ENCODE results near the gene HSPB7.
"Not testable (repeated sequence)": the region's sequence is repeated elsewhere in the genome, so short reads cannot be mapped to it uniquely, and the experiment has no call there.

Gene HSPB7

GRCh38 chr1:16020878-16021277, 3.0 kb upstream of the HSPB7 start:
- Histone ChIP-seq H3K79me1 (ENCODE audit: low read length) (peaks cover 18% of the 10 kb centered on the region), H3K4me1 (ENCODE audit: control insufficient read depth in 1 of 2, insufficient read depth in 2 of 2, low read length in 2 of 2) (peaks cover 27 to 36% of the 10 kb centered on the region in 2 experiments)
- not testable (repeated sequence) for H2AFZ ChIP-seq (ENCODE audit: insufficient read depth, low read length, poor library complexity); H3K9me3 ChIP-seq (ENCODE audit: insufficient read depth, low read depth, low read length); H2BK5ac ChIP-seq (ENCODE audit: low read depth, low read length, poor library complexity); H4K8ac ChIP-seq (ENCODE audit: low read depth, low read length); DNase-seq; H3K4me3 ChIP-seq (ENCODE audit: low read depth, low read length); H3K9ac ChIP-seq (ENCODE audit: low read length); H3K79me2 ChIP-seq (ENCODE audit: control insufficient read depth, insufficient read depth, low read length, poor library complexity); H2AK5ac ChIP-seq (ENCODE audit: low read length); H3K23ac ChIP-seq (ENCODE audit: low read length); H3K4ac ChIP-seq (ENCODE audit: low read depth, low read length); H4K12ac ChIP-seq (ENCODE audit: low read depth, low read length); H3K14ac ChIP-seq (ENCODE audit: low read length); H3K36me3 ChIP-seq (ENCODE audit: control insufficient read depth in 1 of 2, insufficient read depth in 2 of 2, low read length in 2 of 2); H4K91ac ChIP-seq (ENCODE audit: low read depth, low read length); H2BK120ac ChIP-seq (ENCODE audit: insufficient read depth, low read length, poor library complexity); H3K4me2 ChIP-seq (ENCODE audit: low read length); H3K18ac ChIP-seq (ENCODE audit: low read length); H3K27me3 ChIP-seq (ENCODE audit: insufficient read depth, low read length); H2BK12ac ChIP-seq (ENCODE audit: low read length); H3K27ac ChIP-seq (ENCODE audit: low read depth, low read length)
- WGBS (ENCODE audit: extremely low coverage, insufficient coverage, insufficient read length): no CpG with 5 or more reads among the region's 9 CpGs

GRCh38 chr1:16020325-16020724, 2.5 kb upstream of the HSPB7 start:
- peak overlapping the region; percentile 42 for H3K4me3 ChIP-seq (ENCODE audit: low read depth, low read length)
- H4K12ac ChIP-seq (ENCODE audit: low read depth, low read length): no peak overlapping the region
- no peak overlapping the region for H3K4me2 ChIP-seq (ENCODE audit: low read length)
- no CpG with 5 or more reads among the region's 6 CpGs for WGBS (ENCODE audit: extremely low coverage, insufficient coverage, insufficient read length)
- H3K14ac ChIP-seq (ENCODE audit: low read length): peak overlapping the region; percentile 20
- H3K27me3 ChIP-seq (ENCODE audit: insufficient read depth, low read length): no peaks in the 10 kb centered on the region
- H3K27ac ChIP-seq (ENCODE audit: low read depth, low read length): no peak overlapping the region
- no peak for DNase-seq
- peak overlapping the region; percentile 29 for H2BK12ac ChIP-seq (ENCODE audit: low read length)
- no peak overlapping the region for H2AFZ ChIP-seq (ENCODE audit: insufficient read depth, low read length, poor library complexity)
- H4K8ac ChIP-seq (ENCODE audit: low read depth, low read length): no peak overlapping the region
- H2AK5ac ChIP-seq (ENCODE audit: low read length): peak overlapping the region; percentile 48
- H3K23ac ChIP-seq (ENCODE audit: low read length): no peak overlapping the region
- peaks cover 27 to 36% of the 10 kb centered on the region in 2 experiments for H3K4me1 ChIP-seq (ENCODE audit: control insufficient read depth in 1 of 2, insufficient read depth in 2 of 2, low read length in 2 of 2)
- H3K79me1 ChIP-seq (ENCODE audit: low read length): peaks cover 18% of the 10 kb centered on the region
- H4K91ac ChIP-seq (ENCODE audit: low read depth, low read length): peak overlapping the region; percentile 2
- no peaks in the 10 kb centered on the region for H3K79me2 ChIP-seq (ENCODE audit: control insufficient read depth, insufficient read depth, low read length, poor library complexity)
- H3K36me3 ChIP-seq (ENCODE audit: control insufficient read depth in 1 of 2, insufficient read depth in 2 of 2, low read length in 2 of 2): no peaks in the 10 kb centered on the region
- H2BK120ac ChIP-seq (ENCODE audit: insufficient read depth, low read length, poor library complexity): no peak overlapping the region
- H2BK5ac ChIP-seq (ENCODE audit: low read depth, low read length, poor library complexity): no peak overlapping the region
- H3K9ac ChIP-seq (ENCODE audit: low read length): no peak overlapping the region
- peaks cover 2% of the 10 kb centered on the region for H3K9me3 ChIP-seq (ENCODE audit: insufficient read depth, low read depth, low read length)
- no peak overlapping the region for H3K4ac ChIP-seq (ENCODE audit: low read depth, low read length)
- no peak overlapping the region for H3K18ac ChIP-seq (ENCODE audit: low read length)

- no peak overlapping the region for H3K23ac ChIP-seq (ENCODE audit: low read length)
- no CpG with 5 or more reads among the region's 9 CpGs for WGBS (ENCODE audit: extremely low coverage, insufficient coverage, insufficient read length)
- peak overlapping the region; percentile 13 for H3K4me2 ChIP-seq (ENCODE audit: low read length)
- H3K14ac ChIP-seq (ENCODE audit: low read length): no peak overlapping the region
- peaks cover 18% of the 10 kb centered on the region for H3K79me1 ChIP-seq (ENCODE audit: low read length)
- no peaks in the 10 kb centered on the region for H3K79me2 ChIP-seq (ENCODE audit: control insufficient read depth, insufficient read depth, low read length, poor library complexity)
- no peak overlapping the region for H4K8ac ChIP-seq (ENCODE audit: low read depth, low read length)
- H2BK120ac ChIP-seq (ENCODE audit: insufficient read depth, low read length, poor library complexity): no peak overlapping the region
- H2AK5ac ChIP-seq (ENCODE audit: low read length): no peak overlapping the region
- peak overlapping the region; percentile 31 for H2BK12ac ChIP-seq (ENCODE audit: low read length)
- no peaks in the 10 kb centered on the region for H3K36me3 ChIP-seq (ENCODE audit: control insufficient read depth in 1 of 2, insufficient read depth in 2 of 2, low read length in 2 of 2)
- peak overlapping the region; percentile 67 for H4K91ac ChIP-seq (ENCODE audit: low read depth, low read length)
- H2BK5ac ChIP-seq (ENCODE audit: low read depth, low read length, poor library complexity): no peak overlapping the region
- H3K27me3 ChIP-seq (ENCODE audit: insufficient read depth, low read length): no peaks in the 10 kb centered on the region
- peak in 1 of 2 donors; percentile 12 for DNase-seq
- H2AFZ ChIP-seq (ENCODE audit: insufficient read depth, low read length, poor library complexity): no peak overlapping the region
- H4K12ac ChIP-seq (ENCODE audit: low read depth, low read length): no peak overlapping the region
- peak overlapping the region; percentile 85 for H3K27ac ChIP-seq (ENCODE audit: low read depth, low read length)
- peaks cover 27 to 36% of the 10 kb centered on the region in 2 experiments for H3K4me1 ChIP-seq (ENCODE audit: control insufficient read depth in 1 of 2, insufficient read depth in 2 of 2, low read length in 2 of 2)
- H3K18ac ChIP-seq (ENCODE audit: low read length): no peak overlapping the region
- H3K9me3 ChIP-seq (ENCODE audit: insufficient read depth, low read depth, low read length): peaks cover 2% of the 10 kb centered on the region
- H3K4ac ChIP-seq (ENCODE audit: low read depth, low read length): no peak overlapping the region
- no peak overlapping the region for H3K9ac ChIP-seq (ENCODE audit: low read length)
- no peak overlapping the region for H3K4me3 ChIP-seq (ENCODE audit: low read depth, low read length)
These were observed 1.9 kb upstream of the HSPB7 start for GRCh38 chr1:16019644-16020277.

GRCh38 chr1:16018749-16019643, 1.2 kb upstream of the HSPB7 start:
- H3K4ac ChIP-seq (ENCODE audit: low read depth, low read length): no peak overlapping the region
- peak overlapping the region; percentile 48 for H3K4me2 ChIP-seq (ENCODE audit: low read length)
- no peak overlapping the region for H4K12ac ChIP-seq (ENCODE audit: low read depth, low read length)
- H3K27me3 ChIP-seq (ENCODE audit: insufficient read depth, low read length): no peaks in the 10 kb centered on the region
- H3K79me1 ChIP-seq (ENCODE audit: low read length): peaks cover 18% of the 10 kb centered on the region
- H3K18ac ChIP-seq (ENCODE audit: low read length): peak overlapping the region; percentile 2
- no peak overlapping the region for H4K8ac ChIP-seq (ENCODE audit: low read depth, low read length)
- no peak overlapping the region for H3K9ac ChIP-seq (ENCODE audit: low read length)
- no peak overlapping the region for H3K4me3 ChIP-seq (ENCODE audit: low read depth, low read length)
- H3K36me3 ChIP-seq (ENCODE audit: control insufficient read depth in 1 of 2, insufficient read depth in 2 of 2, low read length in 2 of 2): no peaks in the 10 kb centered on the region
- DNase-seq: peak; percentile 41 to 49
- WGBS (ENCODE audit: extremely low coverage, insufficient coverage, insufficient read length): no CpG with 5 or more reads among the region's 23 CpGs
- peak overlapping the region; percentile 85 for H3K27ac ChIP-seq (ENCODE audit: low read depth, low read length)
- peaks cover 2% of the 10 kb centered on the region for H3K9me3 ChIP-seq (ENCODE audit: insufficient read depth, low read depth, low read length)
- H3K4me1 ChIP-seq (ENCODE audit: control insufficient read depth in 1 of 2, insufficient read depth in 2 of 2, low read length in 2 of 2): peaks cover 27 to 41% of the 10 kb centered on the region in 2 experiments
- no peak overlapping the region for H3K23ac ChIP-seq (ENCODE audit: low read length)
- peak overlapping the region; percentile 36 for H3K14ac ChIP-seq (ENCODE audit: low read length)
- H3K79me2 ChIP-seq (ENCODE audit: control insufficient read depth, insufficient read depth, low read length, poor library complexity): no peaks in the 10 kb centered on the region
- peak overlapping the region; percentile 8 for H2BK5ac ChIP-seq (ENCODE audit: low read depth, low read length, poor library complexity)
- H2BK12ac ChIP-seq (ENCODE audit: low read length): peak overlapping the region; percentile 31
- H2AK5ac ChIP-seq (ENCODE audit: low read length): peak overlapping the region; percentile 26
- H2BK120ac ChIP-seq (ENCODE audit: insufficient read depth, low read length, poor library complexity): peak overlapping the region; percentile 7
- H4K91ac ChIP-seq (ENCODE audit: low read depth, low read length): peak overlapping the region; percentile 67
- H2AFZ ChIP-seq (ENCODE audit: insufficient read depth, low read length, poor library complexity): no peak overlapping the region
